Measurements from ENCODE around the gene KERA. TPM values are rescaled to one million over a fixed set of nuclear protein-coding genes. Genes with fewer than 3 reads are reported as not detected.

Gene KERA
- polyA plus RNA-seq, 1 donor (not counting 4 experiments of a cell fraction or from before 2014, with no cell fraction given), result not detected

- Histone ChIP-seq H3K9ac (ENCODE audit: control insufficient read depth, extremely low read depth, insufficient read depth, low read length) (no peak overlapping the region), H3K27ac (ENCODE audit: control insufficient read depth, insufficient read depth, low read length) (no peak overlapping the region), H4K20me1 (ENCODE audit: control insufficient read depth, extremely low read depth, insufficient read depth, low read length) (no peaks in the 10 kb centered on the region), H3K9me3 (ENCODE audit: control insufficient read depth, low read depth, low read length) (no peaks in the 10 kb centered on the region), H3K4me3 (ENCODE audit: control insufficient read depth in 2 of 3, extremely low read depth in 1 of 3, insufficient read depth in 2 of 3, low read depth in 1 of 3, low read length in 3 of 3) (no peak overlapping the region), H2AFZ (ENCODE audit: control insufficient read depth, low read length) (no peak overlapping the region), H3K4me1 (ENCODE audit: control insufficient read depth, extremely low read depth, insufficient read depth, low read length) (no peaks in the 10 kb centered on the region), H3K36me3 (ENCODE audit: control insufficient read depth in 2 of 2, extremely low read depth in 1 of 2, insufficient read depth in 2 of 2, low read length in 2 of 2) (no peaks in the 10 kb centered on the region), H3K9me1 (ENCODE audit: control insufficient read depth, extremely low read depth, insufficient read depth, low read length) (no peaks in the 10 kb centered on the region), H3K79me2 (ENCODE audit: control insufficient read depth, insufficient read depth, low read length) (no peaks in the 10 kb centered on the region), H3K4me2 (ENCODE audit: control insufficient read depth, extremely low read depth, insufficient read depth, low read depth, low read length) (no peak overlapping the region), H3K27me3 (ENCODE audit: control insufficient read depth, extremely low read depth, insufficient read depth, low read length) (no peaks in the 10 kb centered on the region)
- no peak for TF ChIP-seq CTCF (optimal IDR thresholded peaks at IDR 0.05 in 1 of 3, IDR thresholded peaks at IDR 0.05 in 1 of 3, conservative IDR thresholded peaks at IDR 0.05 in 1 of 3; ENCODE audit: extremely low read depth in 1 of 3, insufficient read depth in 2 of 3, low read length in 3 of 3)
- TF ChIP-seq EZH2 (IDR thresholded peaks at IDR 0.05; ENCODE audit: low read length), result no peak
- dilution Hi-C loops (cut with MboI; ENCODE audit: extremely low pct_ligation_motif_present, low sequenced_read_pairs), result no loop called here
- FAIRE-seq, result no peak
- DNase-seq (ENCODE audit: low read depth, low spot score), result no peak
Measured at GRCh38 chr12:91064640-91065039, 6.8 kb upstream of the KERA start.

GRCh38 chr12:91061091-91061490, 3.3 kb upstream of the KERA start:
- no peak for FAIRE-seq

More at GRCh38 chr12:91061091-91061490, 3.3 kb upstream of the KERA start:
- Histone ChIP-seq H3K4me2 (ENCODE audit: control insufficient read depth, extremely low read depth, insufficient read depth, low read depth, low read length) (no peak overlapping the region), H3K9ac (ENCODE audit: control insufficient read depth, extremely low read depth, insufficient read depth, low read length) (no peak overlapping the region), H3K27ac (ENCODE audit: control insufficient read depth, insufficient read depth, low read length) (no peak overlapping the region), H3K4me1 (ENCODE audit: control insufficient read depth, extremely low read depth, insufficient read depth, low read length) (no peaks in the 10 kb centered on the region), H3K9me1 (ENCODE audit: control insufficient read depth, extremely low read depth, insufficient read depth, low read length) (no peaks in the 10 kb centered on the region), H3K4me3 (ENCODE audit: control insufficient read depth in 2 of 3, extremely low read depth in 1 of 3, insufficient read depth in 2 of 3, low read depth in 1 of 3, low read length in 3 of 3) (no peak overlapping the region), H3K27me3 (ENCODE audit: control insufficient read depth, extremely low read depth, insufficient read depth, low read length) (no peaks in the 10 kb centered on the region), H2AFZ (ENCODE audit: control insufficient read depth, low read length) (no peak overlapping the region), H4K20me1 (ENCODE audit: control insufficient read depth, extremely low read depth, insufficient read depth, low read length) (no peaks in the 10 kb centered on the region), H3K36me3 (ENCODE audit: control insufficient read depth in 2 of 2, extremely low read depth in 1 of 2, insufficient read depth in 2 of 2, low read length in 2 of 2) (no peaks in the 10 kb centered on the region), H3K9me3 (ENCODE audit: control insufficient read depth, low read depth, low read length) (no peaks in the 10 kb centered on the region), H3K79me2 (ENCODE audit: control insufficient read depth, insufficient read depth, low read length) (no peaks in the 10 kb centered on the region)
- TF ChIP-seq EZH2 (IDR thresholded peaks at IDR 0.05; ENCODE audit: low read length), result no peak
- no peak for TF ChIP-seq CTCF (optimal IDR thresholded peaks at IDR 0.05 in 1 of 3, IDR thresholded peaks at IDR 0.05 in 1 of 3, conservative IDR thresholded peaks at IDR 0.05 in 1 of 3; ENCODE audit: extremely low read depth in 1 of 3, insufficient read depth in 2 of 3, low read length in 3 of 3)
- no peak for DNase-seq (ENCODE audit: low read depth, low spot score)
- dilution Hi-C loops (cut with MboI; ENCODE audit: extremely low pct_ligation_motif_present, low sequenced_read_pairs), result no loop called here
